Testis (tissue), 2 donors: ENCODE results near the gene CD200.

Source experiments
- POLR2A ChIP-seq: fragments of 450-650 bp; IDR thresholded peaks from one replicate; pipeline ENCODE4 v1.6.1; 2017; ENCODE audit warnings: antibody characterized with exemption, mild to moderate bottlenecking, moderate library complexity
- TF ChIP-seq, protein P1 (sequence below), 3 experiments: fragments of 450-650 bp in 2 of 3; fragments of 200-600 bp in 1 of 3; sonication (generic) in 1 of 3; IDR thresholded peaks; one replicate each; pipeline ENCODE4 v1.5.1; 2016 to 2019; ENCODE audit warnings: antibody characterized with exemption in 3 of 3, mild to moderate bottlenecking in 2 of 3, moderate library complexity in 1 of 3

- TF ChIP-seq, protein P1, sequence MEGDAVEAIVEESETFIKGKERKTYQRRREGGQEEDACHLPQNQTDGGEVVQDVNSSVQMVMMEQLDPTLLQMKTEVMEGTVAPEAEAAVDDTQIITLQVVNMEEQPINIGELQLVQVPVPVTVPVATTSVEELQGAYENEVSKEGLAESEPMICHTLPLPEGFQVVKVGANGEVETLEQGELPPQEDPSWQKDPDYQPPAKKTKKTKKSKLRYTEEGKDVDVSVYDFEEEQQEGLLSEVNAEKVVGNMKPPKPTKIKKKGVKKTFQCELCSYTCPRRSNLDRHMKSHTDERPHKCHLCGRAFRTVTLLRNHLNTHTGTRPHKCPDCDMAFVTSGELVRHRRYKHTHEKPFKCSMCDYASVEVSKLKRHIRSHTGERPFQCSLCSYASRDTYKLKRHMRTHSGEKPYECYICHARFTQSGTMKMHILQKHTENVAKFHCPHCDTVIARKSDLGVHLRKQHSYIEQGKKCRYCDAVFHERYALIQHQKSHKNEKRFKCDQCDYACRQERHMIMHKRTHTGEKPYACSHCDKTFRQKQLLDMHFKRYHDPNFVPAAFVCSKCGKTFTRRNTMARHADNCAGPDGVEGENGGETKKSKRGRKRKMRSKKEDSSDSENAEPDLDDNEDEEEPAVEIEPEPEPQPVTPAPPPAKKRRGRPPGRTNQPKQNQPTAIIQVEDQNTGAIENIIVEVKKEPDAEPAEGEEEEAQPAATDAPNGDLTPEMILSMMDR (IDR thresholded peaks at IDR 0.05) = no peak
- no peak for TF ChIP-seq POLR2A
Measured at GRCh38 chr3:112377568-112378071, 44.7 kb downstream of the CD200 start.
